Right kidney (tissue), 1 donor: ENCODE data around the gene ILDR2.

Experiments
- DNase-seq: peaks from one replicate; pipeline ENCODE4 v3.0.0-alpha.2; 2016

Gene ILDR2

GRCh38 chr1:166972826-166973225 lies 2.5 kb downstream of the ILDR2 start:
- no peak for DNase-seq

- DNase-seq = no peak
Observed at GRCh38 chr1:166972193-166972592, 3.1 kb downstream of the ILDR2 start.

- no peak for DNase-seq
Observed at GRCh38 chr1:166971252-166971651, 4.1 kb downstream of the ILDR2 start.

- no peak for DNase-seq
Observed at GRCh38 chr1:166969074-166969677, 6.2 kb downstream of the ILDR2 start.

GRCh38 chr1:166960858-166961474 lies 14.4 kb downstream of the ILDR2 start:
- peak; percentile 38 for DNase-seq

GRCh38 chr1:166956872-166957271 lies 18.5 kb downstream of the ILDR2 start:
- no peak for DNase-seq

GRCh38 chr1:166956057-166956850 lies 19.1 kb downstream of the ILDR2 start:
- DNase-seq = no peak

- DNase-seq = no peak
Observed at GRCh38 chr1:166953491-166953890, 21.8 kb downstream of the ILDR2 start.

- no peak for DNase-seq
Observed at GRCh38 chr1:166952002-166952746, 23.2 kb downstream of the ILDR2 start.

GRCh38 chr1:166951050-166951449 lies 24.3 kb downstream of the ILDR2 start:
- DNase-seq = no peak

GRCh38 chr1:166950156-166950555 lies 25.2 kb downstream of the ILDR2 start:
- DNase-seq = no peak

GRCh38 chr1:166948856-166949350 lies 26.4 kb downstream of the ILDR2 start:
- no peak for DNase-seq

GRCh38 chr1:166947398-166948043 lies 27.8 kb downstream of the ILDR2 start:
- DNase-seq = peak; percentile 77

GRCh38 chr1:166944186-166944967 lies 31.0 kb downstream of the ILDR2 start:
- DNase-seq = no peak

GRCh38 chr1:166939741-166940375 lies 35.5 kb downstream of the ILDR2 start:
- DNase-seq = no peak

- DNase-seq = no peak
Observed at GRCh38 chr1:166937962-166938361, 37.4 kb downstream of the ILDR2 start.

GRCh38 chr1:166937329-166937728 lies 38.0 kb downstream of the ILDR2 start:
- no peak for DNase-seq

GRCh38 chr1:166933633-166934032 lies 41.7 kb downstream of the ILDR2 start:
- peak; percentile 13 for DNase-seq

GRCh38 chr1:166933140-166933539 lies 42.2 kb downstream of the ILDR2 start:
- DNase-seq = no peak

- no peak for DNase-seq
Observed at GRCh38 chr1:166929911-166930310, 45.4 kb downstream of the ILDR2 start.

- DNase-seq = no peak
Observed at GRCh38 chr1:166927701-166928100, 47.6 kb downstream of the ILDR2 start.
